Activated CD4-positive, alpha-beta T cell treated with anti-CD3 and anti-CD28 coated beads for 36 hours (primary cell): ENCODE data around the gene VPS37C. TPM values are rescaled to one million over a fixed set of nuclear protein-coding genes. Genes with fewer than 3 reads are reported as not detected.

ENCODE experiments used
- ATAC-seq: fragments of 200-7000 bp; cut with Tn5 transposase; one replicate; pipeline ENCODE4 v1.10.0; 2021; ENCODE audit warnings: mild to moderate bottlenecking, moderate library complexity
- CTCF ChIA-PET: fragments of 350-600 bp; sonication (Branson Sonifier 250); formaldehyde crosslinking; loops from one replicate; lab custom pipeline; 2021; ENCODE audit warnings: antibody characterized with exemption; lab: Charles Lee
- POLR2A ChIA-PET: fragments of 350-600 bp; sonication (Branson Sonifier 250); formaldehyde crosslinking; loops from one replicate; lab custom pipeline; 2021; ENCODE audit warnings: antibody characterized with exemption, inconsistent platforms; lab: Charles Lee
- DNase-seq: peaks from one replicate; pipeline ENCODE4 v3.0.0-alpha.2; 2020
- H3K27ac Mint-ChIP-seq: one replicate; pipeline ENCODE4 v1.8.0; 2021; ENCODE audit warnings: mixed read lengths
- H3K27me3 Mint-ChIP-seq: one replicate; pipeline ENCODE4 v1.8.0; 2021; ENCODE audit warnings: mixed read lengths
- H3K36me3 Mint-ChIP-seq: one replicate; pipeline ENCODE4 v1.8.0; 2021; ENCODE audit warnings: low read depth, mixed read lengths
- H3K4me1 Mint-ChIP-seq: one replicate; pipeline ENCODE4 v1.8.0; 2021; ENCODE audit warnings: mixed read lengths
- H3K4me3 Mint-ChIP-seq: one replicate; pipeline ENCODE4 v1.8.0; 2021; ENCODE audit warnings: mild to moderate bottlenecking, moderate library complexity, mixed read lengths
- H3K9me3 Mint-ChIP-seq: one replicate; pipeline ENCODE4 v1.8.0; 2021; ENCODE audit warnings: low read depth, mixed read lengths
- intact Hi-C, 2 experiments: fragments of 100-400 bp; cut with DNase I in 1 of 2; cut with micrococcal nuclease in 1 of 2; formaldehyde crosslinking; loops; one replicate each; pipeline versions ENCODE4 v1.14.2 to v1.15.1; 2022 to 2024; cut with DNase I, micrococcal nuclease
- total RNA-seq, 2 experiments: library from RNA; stranded (reverse); gene quantifications; one replicate each; pipeline ENCODE4 v1.2.3, GENCODE V29; 2021

The VPS37C gene
- total RNA-seq, 2 experiments from 2014 or later, result 9.5 to 10.6 TPM

- Mint-ChIP-seq H3K27ac (no peak overlapping the region), H3K9me3 (no peaks in the 10 kb centered on the region), H3K27me3 (no peaks in the 10 kb centered on the region), H3K36me3 (peaks cover 1% of the 10 kb centered on the region), H3K4me3 (no peak overlapping the region), H3K4me1 (peaks cover 27% of the 10 kb centered on the region)
- no peak for ATAC-seq
- POLR2A ChIA-PET, result no interaction called here
- intact Hi-C loops, result no loop called here
- CTCF ChIA-PET, result interaction anchor here (0.5 to 0.8 kb wide), 2 partner anchors 182 to 313 kb away, joined by 3 read pairs; no protein-coding TSS in a partner anchor
- DNase-seq, result no peak
These were observed 16.6 kb downstream of the VPS37C start for GRCh38 chr11:61144511-61145179.

- Mint-ChIP-seq H3K9me3 (no peaks in the 10 kb centered on the region), H3K36me3 (peaks cover 4% of the 10 kb centered on the region), H3K27me3 (no peaks in the 10 kb centered on the region), H3K4me3 (no peak overlapping the region), H3K27ac (no peak overlapping the region), H3K4me1 (peaks cover 21% of the 10 kb centered on the region)
- ChIA-PET POLR2A (no interaction called here), CTCF (interaction anchor here (0.6 kb wide), 1 partner anchor 13 kb away, joined by 3 read pairs; no protein-coding TSS in a partner anchor)
- intact Hi-C loops, result no loop called here
- no peak for DNase-seq
- ATAC-seq, result no peak
These were observed 18.8 kb downstream of the VPS37C start for GRCh38 chr11:61142424-61142823.

GRCh38 chr11:61141601-61142028, 19.6 kb downstream of the VPS37C start:
- intact Hi-C loops, result no loop called here
- POLR2A ChIA-PET, result no interaction called here
- Mint-ChIP-seq H3K9me3 (no peaks in the 10 kb centered on the region), H3K27me3 (no peaks in the 10 kb centered on the region), H3K27ac (no peak overlapping the region), H3K4me1 (peaks cover 14% of the 10 kb centered on the region), H3K4me3 (no peak overlapping the region), H3K36me3 (peaks cover 9% of the 10 kb centered on the region)
- DNase-seq, result no peak
- CTCF ChIA-PET, result interaction anchor here (0.5 kb wide), 1 partner anchor 1017 kb away, joined by 3 read pairs; no protein-coding TSS in a partner anchor
- ATAC-seq, result peak; percentile 30

GRCh38 chr11:61140416-61140815, 20.8 kb downstream of the VPS37C start:
- no peaks in the 10 kb centered on the region for H3K9me3 Mint-ChIP-seq
- H3K27me3 Mint-ChIP-seq, result no peaks in the 10 kb centered on the region
- ChIA-PET POLR2A (no interaction called here), CTCF (interaction anchor here (0.7 to 1.8 kb wide), 5 partner anchors 11 to 241 kb away, joined by 3 to 8 read pairs (median 4); no protein-coding TSS in a partner anchor)
- H3K36me3 Mint-ChIP-seq, result peaks cover 11% of the 10 kb centered on the region
- DNase-seq (no peak), ATAC-seq (no peak)
- H3K4me1 Mint-ChIP-seq, result peaks cover 4% of the 10 kb centered on the region
- intact Hi-C loops, result no loop called here
- H3K27ac Mint-ChIP-seq, result no peak overlapping the region
- no peak overlapping the region for H3K4me3 Mint-ChIP-seq

GRCh38 chr11:61139387-61139786, 21.8 kb downstream of the VPS37C start:
- Mint-ChIP-seq H3K4me1 (peaks cover 4% of the 10 kb centered on the region), H3K27ac (no peak overlapping the region), H3K4me3 (no peak overlapping the region), H3K9me3 (no peaks in the 10 kb centered on the region), H3K27me3 (no peaks in the 10 kb centered on the region), H3K36me3 (peaks cover 11% of the 10 kb centered on the region)
- POLR2A ChIA-PET, result interaction anchor here (0.6 to 0.7 kb wide), 3 partner anchors 31 to 224 kb away, joined by 3 to 6 read pairs (median 3); no protein-coding TSS in a partner anchor
- CTCF ChIA-PET, result interaction anchor here (0.6 to 1.8 kb wide), 7 partner anchors 10 to 304 kb away, joined by 3 to 8 read pairs (median 4); no protein-coding TSS in a partner anchor
- intact Hi-C loops, result no loop called here
- DNase-seq, result no peak
- no peak for ATAC-seq

- intact Hi-C loops, result no loop called here
- Mint-ChIP-seq H3K27ac (no peak overlapping the region), H3K36me3 (peaks cover 11% of the 10 kb centered on the region), H3K27me3 (no peaks in the 10 kb centered on the region), H3K4me3 (no peak overlapping the region), H3K9me3 (no peaks in the 10 kb centered on the region), H3K4me1 (peaks cover 4% of the 10 kb centered on the region)
- ChIA-PET CTCF (interaction anchor here (0.6 to 1.8 kb wide), 4 partner anchors 10 to 304 kb away, joined by 3 to 6 read pairs (median 4); no protein-coding TSS in a partner anchor), POLR2A (interaction anchor here (0.9 kb wide), 1 partner anchor 12 kb away, joined by 3 read pairs; no protein-coding TSS in a partner anchor)
- no peak for ATAC-seq
- DNase-seq, result no peak
These were observed 22.3 kb downstream of the VPS37C start for GRCh38 chr11:61138935-61139334.

GRCh38 chr11:61134801-61135257, 26.4 kb downstream of the VPS37C start:
- intact Hi-C loops, result no loop called here
- POLR2A ChIA-PET, result no interaction called here

GRCh38 chr11:61133956-61134662, 27.1 kb downstream of the VPS37C start:
- H3K4me1 Mint-ChIP-seq, result peaks cover 10% of the 10 kb centered on the region
- no peak overlapping the region for H3K4me3 Mint-ChIP-seq
- ChIA-PET CTCF (interaction anchor here (0.8 to 1.2 kb wide), 2 partner anchors 15 to 240 kb away, joined by 3 to 4 read pairs; no protein-coding TSS in a partner anchor), POLR2A (no interaction called here)
- peaks cover 12% of the 10 kb centered on the region for H3K36me3 Mint-ChIP-seq
- no peak for ATAC-seq
- H3K27me3 Mint-ChIP-seq, result no peaks in the 10 kb centered on the region
- no peak for DNase-seq
- H3K27ac Mint-ChIP-seq, result no peak overlapping the region
- intact Hi-C loops, result no loop called here
- H3K9me3 Mint-ChIP-seq, result no peaks in the 10 kb centered on the region

More at GRCh38 chr11:61134801-61135257, 26.4 kb downstream of the VPS37C start:
- H3K27ac Mint-ChIP-seq, result no peak overlapping the region
- no peaks in the 10 kb centered on the region for H3K9me3 Mint-ChIP-seq
- H3K36me3 Mint-ChIP-seq, result peaks cover 12% of the 10 kb centered on the region
- no peak overlapping the region for H3K4me3 Mint-ChIP-seq
- DNase-seq (no peak), ATAC-seq (no peak)
- CTCF ChIA-PET, result no interaction called here
- peaks cover 4% of the 10 kb centered on the region for H3K4me1 Mint-ChIP-seq
- H3K27me3 Mint-ChIP-seq, result no peaks in the 10 kb centered on the region

- ATAC-seq, result no peak
- ChIA-PET CTCF (interaction anchor here (0.8 to 1.2 kb wide), 2 partner anchors 16 to 239 kb away, joined by 3 to 4 read pairs; no protein-coding TSS in a partner anchor), POLR2A (no interaction called here)
- no peak for DNase-seq
- no peak overlapping the region for H3K27ac Mint-ChIP-seq
- H3K36me3 Mint-ChIP-seq, result peaks cover 12% of the 10 kb centered on the region
- intact Hi-C loops, result no loop called here
- no peaks in the 10 kb centered on the region for H3K27me3 Mint-ChIP-seq
- no peak overlapping the region for H3K4me3 Mint-ChIP-seq
- H3K9me3 Mint-ChIP-seq, result no peaks in the 10 kb centered on the region
- H3K4me1 Mint-ChIP-seq, result peaks cover 17% of the 10 kb centered on the region
These were observed 28.1 kb downstream of the VPS37C start for GRCh38 chr11:61133145-61133544.

- Mint-ChIP-seq H3K36me3 (peaks cover 16% of the 10 kb centered on the region), H3K4me3 (no peak overlapping the region), H3K4me1 (peaks cover 21% of the 10 kb centered on the region), H3K9me3 (no peaks in the 10 kb centered on the region), H3K27me3 (no peaks in the 10 kb centered on the region), H3K27ac (no peak overlapping the region)
- CTCF ChIA-PET, result interaction anchor here (0.5 to 0.8 kb wide), 2 partner anchors 79 to 156 kb away, joined by 3 to 4 read pairs; no protein-coding TSS in a partner anchor
- DNase-seq, result no peak
- intact Hi-C loops, result no loop called here
- POLR2A ChIA-PET, result no interaction called here
- ATAC-seq, result no peak
These were observed 28.6 kb downstream of the VPS37C start for GRCh38 chr11:61132646-61133045.

GRCh38 chr11:61131998-61132555, 29.1 kb downstream of the VPS37C start:
- POLR2A ChIA-PET, result no interaction called here
- H3K27me3 Mint-ChIP-seq, result no peaks in the 10 kb centered on the region
- H3K27ac Mint-ChIP-seq, result no peak overlapping the region
- H3K4me3 Mint-ChIP-seq, result no peak overlapping the region
- peaks cover 18% of the 10 kb centered on the region for H3K36me3 Mint-ChIP-seq
- no peak for ATAC-seq
- DNase-seq, result no peak
- CTCF ChIA-PET, result interaction anchor here (0.5 to 0.8 kb wide), 4 partner anchors 55 to 155 kb away, joined by 3 to 4 read pairs (median 3); no protein-coding TSS in a partner anchor
- no peaks in the 10 kb centered on the region for H3K9me3 Mint-ChIP-seq
- peaks cover 27% of the 10 kb centered on the region for H3K4me1 Mint-ChIP-seq
- intact Hi-C loops, result loop anchor here in 1 of 2 experiments (2.0 kb wide), 1 partner anchor 49 kb away; no protein-coding TSS in a partner anchor
